Right atrium auricular region (tissue), 2 donors: ENCODE measurements around the gene AK3. TPM values are rescaled to one million over a fixed set of nuclear protein-coding genes. Genes with fewer than 3 reads are reported as not detected.
"Not testable (repeated sequence)": the region's sequence is repeated elsewhere in the genome, so short reads cannot be mapped to it uniquely, and the experiment has no call there.

Source experiments
- DNase-seq: peaks from one replicate; pipeline ENCODE4 v3.0.0-alpha.2; 2019; ENCODE audit warnings: low spot score
- H3K27ac ChIP-seq, 2 donors: fragments of 200-600 bp; sonication (generic); 1 replicate in 1 of 2; 2 replicates in 1 of 2; pipeline ENCODE4 v1.5.1; 2016 to 2019
- H3K27me3 ChIP-seq, 2 donors: fragments of 200-600 bp; sonication (generic); one replicate each; pipeline versions ENCODE4 v1.5.1 to v1.6.0; 2017 to 2019
- H3K36me3 ChIP-seq: fragments of 200-600 bp; sonication (generic); one replicate; pipeline ENCODE4 v1.5.1; 2016
- H3K4me1 ChIP-seq, 2 donors: fragments of 200-600 bp; sonication (generic); one replicate each; pipeline versions ENCODE4 v1.5.1 to v1.6.0; 2017 to 2019
- H3K4me3 ChIP-seq, 2 donors: fragments of 200-600 bp; sonication (generic); 1 replicate in 1 of 2; 2 replicates in 1 of 2; pipeline ENCODE4 v1.5.1; 2017 to 2019; ENCODE audit warnings: mild to moderate bottlenecking in 1 of 2, moderate library complexity in 1 of 2
- H3K9me3 ChIP-seq, 2 donors: fragments of 200-600 bp; sonication (generic); one replicate each; pipeline ENCODE4 v1.5.1; 2019
- total RNA-seq, 2 donors: library from RNA; depleted of rRNA; stranded (reverse); fragments of >200 nt; gene quantifications; one replicate each; pipeline ENCODE4 v1.1.0, GENCODE V29; 2016
- TF ChIP-seq, protein P1 (sequence below), 2 donors: fragments of 200-600 bp; sonication (generic); IDR thresholded peaks; one replicate each; pipeline ENCODE4 v1.5.1; 2019; ENCODE audit warnings: antibody characterized with exemption in 2 of 2

The AK3 gene
- total RNA-seq, 2 donors from 2014 or later, result 109 to 201 TPM

DNA sequence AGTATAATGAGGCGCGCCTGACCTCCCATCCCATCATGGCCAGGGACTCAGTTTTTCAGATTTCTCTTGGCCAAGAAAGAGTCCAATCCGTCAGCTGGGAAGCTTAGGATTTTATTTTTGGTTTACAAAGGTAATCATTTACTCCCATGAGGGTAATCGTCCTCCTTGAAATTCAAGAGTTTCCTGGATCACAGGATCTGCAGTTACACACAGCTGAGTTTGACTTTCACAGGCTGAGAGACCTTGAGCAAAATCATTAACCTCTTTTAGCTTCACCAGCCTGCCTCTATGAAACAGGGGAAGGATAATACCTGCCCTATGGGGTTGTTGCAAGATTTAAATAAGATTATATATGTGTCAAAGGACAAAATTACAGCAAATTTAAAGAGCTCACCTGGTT lies 15.4 kb upstream of the AK3 start:
- H3K4me1 ChIP-seq, result no peaks in the 10 kb centered on the region
- H3K27ac ChIP-seq, result no peak overlapping the region
- no peaks in the 10 kb centered on the region for H3K27me3 ChIP-seq
- no peak for DNase-seq
- TF ChIP-seq, protein P1, sequence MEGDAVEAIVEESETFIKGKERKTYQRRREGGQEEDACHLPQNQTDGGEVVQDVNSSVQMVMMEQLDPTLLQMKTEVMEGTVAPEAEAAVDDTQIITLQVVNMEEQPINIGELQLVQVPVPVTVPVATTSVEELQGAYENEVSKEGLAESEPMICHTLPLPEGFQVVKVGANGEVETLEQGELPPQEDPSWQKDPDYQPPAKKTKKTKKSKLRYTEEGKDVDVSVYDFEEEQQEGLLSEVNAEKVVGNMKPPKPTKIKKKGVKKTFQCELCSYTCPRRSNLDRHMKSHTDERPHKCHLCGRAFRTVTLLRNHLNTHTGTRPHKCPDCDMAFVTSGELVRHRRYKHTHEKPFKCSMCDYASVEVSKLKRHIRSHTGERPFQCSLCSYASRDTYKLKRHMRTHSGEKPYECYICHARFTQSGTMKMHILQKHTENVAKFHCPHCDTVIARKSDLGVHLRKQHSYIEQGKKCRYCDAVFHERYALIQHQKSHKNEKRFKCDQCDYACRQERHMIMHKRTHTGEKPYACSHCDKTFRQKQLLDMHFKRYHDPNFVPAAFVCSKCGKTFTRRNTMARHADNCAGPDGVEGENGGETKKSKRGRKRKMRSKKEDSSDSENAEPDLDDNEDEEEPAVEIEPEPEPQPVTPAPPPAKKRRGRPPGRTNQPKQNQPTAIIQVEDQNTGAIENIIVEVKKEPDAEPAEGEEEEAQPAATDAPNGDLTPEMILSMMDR (IDR thresholded peaks at IDR 0.05), result no peak
- no peaks in the 10 kb centered on the region for H3K36me3 ChIP-seq
- no peak overlapping the region for H3K4me3 ChIP-seq
- no peaks in the 10 kb centered on the region for H3K9me3 ChIP-seq

DNA sequence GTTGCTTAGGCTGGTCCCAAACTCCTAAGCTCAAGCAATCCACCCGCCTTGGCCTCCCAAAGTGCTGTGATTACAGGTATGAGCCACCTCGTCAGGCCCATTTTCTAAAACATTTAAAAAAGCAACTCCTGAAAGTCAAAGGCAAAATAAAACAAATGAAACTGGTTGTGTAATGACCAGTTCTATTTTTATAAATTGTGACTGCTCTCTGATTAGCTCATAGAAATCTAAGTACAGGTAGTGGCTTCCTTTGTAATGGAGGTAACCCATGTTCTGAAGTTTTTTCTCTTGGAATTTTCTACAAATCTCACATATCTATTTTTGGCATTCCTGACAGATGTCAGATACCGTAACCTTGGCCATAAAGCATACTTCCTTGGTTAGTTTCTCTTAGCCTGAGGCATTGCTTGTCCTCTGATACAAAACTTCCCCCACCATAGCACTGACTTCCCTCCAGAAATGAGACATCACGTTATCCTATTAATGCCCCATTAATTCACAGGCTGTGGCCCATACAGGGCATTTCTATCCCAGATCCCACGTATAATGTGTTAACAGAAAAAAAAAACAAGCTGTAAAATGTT lies 14.1 kb upstream of the AK3 start:
- no peak for DNase-seq
- Histone ChIP-seq H3K27me3 (no peaks in the 10 kb centered on the region), H3K36me3 (no peaks in the 10 kb centered on the region), H3K27ac (no peak overlapping the region), H3K9me3 (no peaks in the 10 kb centered on the region), H3K4me1 (no peaks in the 10 kb centered on the region), H3K4me3 (no peak overlapping the region)
- TF ChIP-seq, protein P1 (IDR thresholded peaks at IDR 0.05), result no peak

DNA sequence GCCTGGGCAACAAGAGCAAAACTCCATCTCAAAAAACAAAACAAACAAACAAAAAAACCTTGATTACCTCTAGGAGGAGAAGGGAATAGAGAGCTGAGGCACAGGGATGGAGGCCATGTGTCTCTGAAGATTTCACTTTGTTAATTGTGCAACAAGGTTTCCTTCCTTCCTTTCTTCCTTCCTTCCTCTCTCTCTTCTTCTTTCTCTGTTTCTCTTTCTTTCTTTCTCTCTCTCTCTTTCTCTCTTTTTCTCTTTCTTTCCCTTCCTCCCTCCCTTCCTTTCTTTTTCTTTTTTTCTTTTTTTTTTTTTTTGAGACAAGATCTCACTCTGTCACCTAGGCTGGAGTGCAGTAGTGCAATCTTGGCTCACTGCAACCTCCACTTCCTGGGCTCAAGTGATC lies 13.5 kb upstream of the AK3 start:
- not testable (repeated sequence) for H3K36me3 ChIP-seq, DNase-seq, H3K9me3 ChIP-seq, H3K4me1 ChIP-seq, H3K4me3 ChIP-seq, H3K27me3 ChIP-seq, H3K27ac ChIP-seq

DNA sequence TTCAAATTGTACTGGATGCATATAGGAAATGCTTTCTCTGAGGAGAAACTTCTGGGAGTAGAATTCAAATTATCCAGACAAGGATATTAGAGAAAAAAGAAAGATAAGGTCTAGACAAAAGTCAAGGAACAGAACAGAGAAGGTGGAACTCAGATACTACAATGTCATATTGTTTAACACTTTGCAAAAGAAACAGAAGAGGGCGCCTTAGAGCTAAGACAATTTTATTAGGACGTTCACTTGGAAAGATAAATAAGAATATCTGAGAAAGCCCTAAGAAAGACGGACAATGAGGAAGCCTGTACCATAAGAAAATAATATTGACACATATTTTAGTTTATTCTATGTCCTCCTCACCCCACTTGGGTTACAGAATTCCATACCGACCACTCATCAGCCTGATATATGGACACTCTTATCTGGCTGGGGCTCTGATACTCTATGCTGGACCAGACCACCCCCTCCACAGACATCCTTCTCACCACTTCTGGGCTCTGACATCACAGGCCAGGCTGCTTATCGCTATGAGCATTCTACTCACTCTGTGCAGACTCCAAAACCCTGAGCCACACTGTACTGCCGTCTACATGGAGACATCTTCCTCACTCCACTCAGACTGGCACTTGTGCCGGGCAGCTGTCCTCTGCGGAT lies 9.1 kb upstream of the AK3 start:
- H3K36me3 ChIP-seq, result no peaks in the 10 kb centered on the region
- H3K27ac ChIP-seq, result no peak overlapping the region
- H3K4me1 ChIP-seq, result no peaks in the 10 kb centered on the region
- TF ChIP-seq, protein P1 (IDR thresholded peaks at IDR 0.05), result peak in 1 of 2 donors; percentile 66
- no peak overlapping the region for H3K4me3 ChIP-seq
- no peaks in the 10 kb centered on the region for H3K27me3 ChIP-seq
- H3K9me3 ChIP-seq, result no peaks in the 10 kb centered on the region
- no peak for DNase-seq

DNA sequence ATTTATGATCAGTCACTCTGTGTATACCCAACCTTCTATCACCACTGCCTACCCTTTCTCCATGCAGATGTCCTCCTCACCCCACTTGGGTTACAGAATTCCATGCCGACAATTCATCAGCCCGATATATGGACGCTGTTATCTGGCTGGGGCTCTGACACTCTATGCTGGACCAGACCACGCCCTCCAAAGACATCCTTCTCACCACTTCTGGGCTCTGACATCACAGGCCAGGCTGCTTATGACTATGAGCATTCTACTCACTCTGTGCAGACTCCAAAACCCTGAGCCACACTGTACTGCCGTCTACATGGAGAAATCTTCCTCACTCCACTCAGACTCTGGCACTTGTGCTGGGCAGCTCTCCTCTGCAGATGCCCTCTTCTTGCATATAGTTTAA lies 7.6 kb upstream of the AK3 start:
- DNase-seq, result no peak
- Histone ChIP-seq H3K36me3 (no peaks in the 10 kb centered on the region), H3K4me3 (no peak overlapping the region), H3K27me3 (no peaks in the 10 kb centered on the region), H3K9me3 (no peaks in the 10 kb centered on the region), H3K27ac (no peak overlapping the region), H3K4me1 (no peaks in the 10 kb centered on the region)
- TF ChIP-seq, protein P1 (IDR thresholded peaks at IDR 0.05), result no peak

DNA sequence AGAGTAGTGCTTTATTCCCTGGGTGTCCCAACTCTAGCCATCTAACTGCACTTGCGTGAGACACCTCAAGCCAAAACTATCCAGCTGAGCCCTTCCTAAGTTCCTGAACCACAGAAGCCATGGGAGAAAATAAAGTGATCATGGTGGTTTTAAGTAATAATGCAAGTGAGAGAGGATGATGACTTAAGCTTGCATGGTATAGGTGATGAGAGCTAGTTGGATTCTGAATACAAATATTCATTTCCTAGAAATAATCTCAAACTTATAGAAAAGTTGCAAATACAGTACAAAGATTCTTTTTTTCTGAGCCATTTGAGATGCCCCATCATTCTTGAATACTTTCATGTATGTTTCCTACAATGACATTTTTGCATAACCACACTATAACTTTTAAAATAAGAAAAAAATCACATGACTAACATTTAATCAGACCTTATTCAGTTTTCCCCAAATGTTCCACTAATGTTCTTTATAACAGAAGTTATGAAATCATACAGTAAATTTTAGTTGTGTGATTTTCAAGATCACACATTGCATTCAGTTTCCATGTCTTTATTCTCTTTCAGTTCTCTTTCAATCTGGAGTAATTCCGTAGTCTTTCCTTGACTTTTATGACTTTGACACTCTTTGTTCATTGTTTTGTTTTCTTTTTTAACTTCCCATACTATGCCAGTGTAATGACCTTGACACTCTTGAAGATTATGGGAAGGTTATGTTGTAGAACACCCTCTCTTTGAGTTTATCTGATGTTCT lies 5.5 kb upstream of the AK3 start:
- H3K4me3 ChIP-seq, result no peak overlapping the region
- H3K36me3 ChIP-seq, result no peaks in the 10 kb centered on the region
- no peak for DNase-seq
- no peaks in the 10 kb centered on the region for H3K9me3 ChIP-seq
- H3K27ac ChIP-seq, result no peak overlapping the region
- H3K27me3 ChIP-seq, result no peaks in the 10 kb centered on the region
- H3K4me1 ChIP-seq, result peaks cover 0 to 7% of the 10 kb centered on the region in 2 donors
- TF ChIP-seq, protein P1 (IDR thresholded peaks at IDR 0.05), result no peak
